ENCODE measurements around the gene ADAM23. TPM values are rescaled to one million over a fixed set of nuclear protein-coding genes. Genes with fewer than 3 reads are reported as not detected.

The ADAM23 gene
- total and polyA plus RNA-seq, 2 experiments from 2014 or later = 11.8 to 15.9 TPM

DNA sequence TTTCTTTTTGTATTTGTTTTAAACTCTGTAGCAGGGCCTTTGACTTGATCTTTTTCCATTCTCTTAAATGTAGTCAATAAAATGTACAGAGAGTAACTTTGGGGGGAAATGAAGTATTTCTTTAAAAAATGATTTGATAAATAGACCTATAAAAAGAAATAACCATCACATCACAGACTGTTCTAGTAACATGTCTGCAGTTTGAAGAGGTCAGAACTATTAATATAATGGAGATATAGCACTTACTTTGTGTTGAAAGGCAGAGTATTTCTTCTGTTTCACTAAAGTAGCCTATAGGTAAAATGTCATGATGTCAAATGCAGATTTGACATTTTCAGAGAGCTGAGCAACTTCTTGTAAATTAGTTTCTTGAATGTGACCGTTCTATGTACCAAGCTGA lies 143.3 kb downstream of the ADAM23 start:
- Histone ChIP-seq H3K9me2 (ENCODE audit: insufficient read depth) (no peaks in the 10 kb centered on the region), H4K20me1 (replicated peaks; ENCODE audit: insufficient read depth) (no peaks in the 10 kb centered on the region), H3K79me2 (replicated peaks; ENCODE audit: insufficient read depth) (no peaks in the 10 kb centered on the region), H3K4me3 (no peak overlapping the region), H3K36me3 (ENCODE audit: insufficient read depth) (no peaks in the 10 kb centered on the region), H2AFZ (no peak overlapping the region), H3K4me1 (ENCODE audit: insufficient read depth) (no peaks in the 10 kb centered on the region), H3K27me3 (ENCODE audit: insufficient read depth) (no peaks in the 10 kb centered on the region), H3K27ac (ENCODE audit: low read depth) (no peak overlapping the region), H3K4me2 (no peak overlapping the region), H3F3A (replicated peaks; ENCODE audit: low read depth) (no peaks in the 10 kb centered on the region)
- Mint-ChIP-seq H3K36me3 (ENCODE audit: low read depth) (no peaks in the 10 kb centered on the region), H3K27ac (no peak overlapping the region), H3K4me1 (peaks cover 9% of the 10 kb centered on the region), H3K4me3 (no peak overlapping the region), H3K9me3 (no peaks in the 10 kb centered on the region), H3K27me3 (ENCODE audit: insufficient read depth, low read depth, poor library complexity) (peaks cover 5% of the 10 kb centered on the region)
- TF ChIP-seq, protein P1, sequence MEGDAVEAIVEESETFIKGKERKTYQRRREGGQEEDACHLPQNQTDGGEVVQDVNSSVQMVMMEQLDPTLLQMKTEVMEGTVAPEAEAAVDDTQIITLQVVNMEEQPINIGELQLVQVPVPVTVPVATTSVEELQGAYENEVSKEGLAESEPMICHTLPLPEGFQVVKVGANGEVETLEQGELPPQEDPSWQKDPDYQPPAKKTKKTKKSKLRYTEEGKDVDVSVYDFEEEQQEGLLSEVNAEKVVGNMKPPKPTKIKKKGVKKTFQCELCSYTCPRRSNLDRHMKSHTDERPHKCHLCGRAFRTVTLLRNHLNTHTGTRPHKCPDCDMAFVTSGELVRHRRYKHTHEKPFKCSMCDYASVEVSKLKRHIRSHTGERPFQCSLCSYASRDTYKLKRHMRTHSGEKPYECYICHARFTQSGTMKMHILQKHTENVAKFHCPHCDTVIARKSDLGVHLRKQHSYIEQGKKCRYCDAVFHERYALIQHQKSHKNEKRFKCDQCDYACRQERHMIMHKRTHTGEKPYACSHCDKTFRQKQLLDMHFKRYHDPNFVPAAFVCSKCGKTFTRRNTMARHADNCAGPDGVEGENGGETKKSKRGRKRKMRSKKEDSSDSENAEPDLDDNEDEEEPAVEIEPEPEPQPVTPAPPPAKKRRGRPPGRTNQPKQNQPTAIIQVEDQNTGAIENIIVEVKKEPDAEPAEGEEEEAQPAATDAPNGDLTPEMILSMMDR (conservative IDR thresholded peaks at IDR 0.05; ENCODE audit: low read depth in 2 of 2) = no peak
- TF ChIP-seq ZNF114 (CRISPR knock-in tag; IDR thresholded peaks at IDR 0.05) (no peak), ZNF331 (CRISPR knock-in tag; IDR thresholded peaks at IDR 0.05; ENCODE audit: low read depth) (no peak), EZH2 (IDR thresholded peaks at IDR 0.05; ENCODE audit: low read depth, unreplicated experiment) (no peak), JUNB (IDR thresholded peaks at IDR 0.05; ENCODE audit: unreplicated experiment) (no peak), POLR2AphosphoS5 (IDR thresholded peaks at IDR 0.05; ENCODE audit: low read depth) (no peak), EZH2phosphoT487 (IDR thresholded peaks at IDR 0.05; ENCODE audit: unreplicated experiment) (no peak), NANOG (IDR thresholded peaks at IDR 0.05; ENCODE audit: borderline replicate concordance) (no peak), STAT1 (IDR thresholded peaks at IDR 0.05; ENCODE audit: unreplicated experiment) (no peak), CREB1 (CRISPR knock-in tag; IDR thresholded peaks at IDR 0.05; ENCODE audit: low read depth) (no peak)
- TF ChIP-seq, protein P2, sequence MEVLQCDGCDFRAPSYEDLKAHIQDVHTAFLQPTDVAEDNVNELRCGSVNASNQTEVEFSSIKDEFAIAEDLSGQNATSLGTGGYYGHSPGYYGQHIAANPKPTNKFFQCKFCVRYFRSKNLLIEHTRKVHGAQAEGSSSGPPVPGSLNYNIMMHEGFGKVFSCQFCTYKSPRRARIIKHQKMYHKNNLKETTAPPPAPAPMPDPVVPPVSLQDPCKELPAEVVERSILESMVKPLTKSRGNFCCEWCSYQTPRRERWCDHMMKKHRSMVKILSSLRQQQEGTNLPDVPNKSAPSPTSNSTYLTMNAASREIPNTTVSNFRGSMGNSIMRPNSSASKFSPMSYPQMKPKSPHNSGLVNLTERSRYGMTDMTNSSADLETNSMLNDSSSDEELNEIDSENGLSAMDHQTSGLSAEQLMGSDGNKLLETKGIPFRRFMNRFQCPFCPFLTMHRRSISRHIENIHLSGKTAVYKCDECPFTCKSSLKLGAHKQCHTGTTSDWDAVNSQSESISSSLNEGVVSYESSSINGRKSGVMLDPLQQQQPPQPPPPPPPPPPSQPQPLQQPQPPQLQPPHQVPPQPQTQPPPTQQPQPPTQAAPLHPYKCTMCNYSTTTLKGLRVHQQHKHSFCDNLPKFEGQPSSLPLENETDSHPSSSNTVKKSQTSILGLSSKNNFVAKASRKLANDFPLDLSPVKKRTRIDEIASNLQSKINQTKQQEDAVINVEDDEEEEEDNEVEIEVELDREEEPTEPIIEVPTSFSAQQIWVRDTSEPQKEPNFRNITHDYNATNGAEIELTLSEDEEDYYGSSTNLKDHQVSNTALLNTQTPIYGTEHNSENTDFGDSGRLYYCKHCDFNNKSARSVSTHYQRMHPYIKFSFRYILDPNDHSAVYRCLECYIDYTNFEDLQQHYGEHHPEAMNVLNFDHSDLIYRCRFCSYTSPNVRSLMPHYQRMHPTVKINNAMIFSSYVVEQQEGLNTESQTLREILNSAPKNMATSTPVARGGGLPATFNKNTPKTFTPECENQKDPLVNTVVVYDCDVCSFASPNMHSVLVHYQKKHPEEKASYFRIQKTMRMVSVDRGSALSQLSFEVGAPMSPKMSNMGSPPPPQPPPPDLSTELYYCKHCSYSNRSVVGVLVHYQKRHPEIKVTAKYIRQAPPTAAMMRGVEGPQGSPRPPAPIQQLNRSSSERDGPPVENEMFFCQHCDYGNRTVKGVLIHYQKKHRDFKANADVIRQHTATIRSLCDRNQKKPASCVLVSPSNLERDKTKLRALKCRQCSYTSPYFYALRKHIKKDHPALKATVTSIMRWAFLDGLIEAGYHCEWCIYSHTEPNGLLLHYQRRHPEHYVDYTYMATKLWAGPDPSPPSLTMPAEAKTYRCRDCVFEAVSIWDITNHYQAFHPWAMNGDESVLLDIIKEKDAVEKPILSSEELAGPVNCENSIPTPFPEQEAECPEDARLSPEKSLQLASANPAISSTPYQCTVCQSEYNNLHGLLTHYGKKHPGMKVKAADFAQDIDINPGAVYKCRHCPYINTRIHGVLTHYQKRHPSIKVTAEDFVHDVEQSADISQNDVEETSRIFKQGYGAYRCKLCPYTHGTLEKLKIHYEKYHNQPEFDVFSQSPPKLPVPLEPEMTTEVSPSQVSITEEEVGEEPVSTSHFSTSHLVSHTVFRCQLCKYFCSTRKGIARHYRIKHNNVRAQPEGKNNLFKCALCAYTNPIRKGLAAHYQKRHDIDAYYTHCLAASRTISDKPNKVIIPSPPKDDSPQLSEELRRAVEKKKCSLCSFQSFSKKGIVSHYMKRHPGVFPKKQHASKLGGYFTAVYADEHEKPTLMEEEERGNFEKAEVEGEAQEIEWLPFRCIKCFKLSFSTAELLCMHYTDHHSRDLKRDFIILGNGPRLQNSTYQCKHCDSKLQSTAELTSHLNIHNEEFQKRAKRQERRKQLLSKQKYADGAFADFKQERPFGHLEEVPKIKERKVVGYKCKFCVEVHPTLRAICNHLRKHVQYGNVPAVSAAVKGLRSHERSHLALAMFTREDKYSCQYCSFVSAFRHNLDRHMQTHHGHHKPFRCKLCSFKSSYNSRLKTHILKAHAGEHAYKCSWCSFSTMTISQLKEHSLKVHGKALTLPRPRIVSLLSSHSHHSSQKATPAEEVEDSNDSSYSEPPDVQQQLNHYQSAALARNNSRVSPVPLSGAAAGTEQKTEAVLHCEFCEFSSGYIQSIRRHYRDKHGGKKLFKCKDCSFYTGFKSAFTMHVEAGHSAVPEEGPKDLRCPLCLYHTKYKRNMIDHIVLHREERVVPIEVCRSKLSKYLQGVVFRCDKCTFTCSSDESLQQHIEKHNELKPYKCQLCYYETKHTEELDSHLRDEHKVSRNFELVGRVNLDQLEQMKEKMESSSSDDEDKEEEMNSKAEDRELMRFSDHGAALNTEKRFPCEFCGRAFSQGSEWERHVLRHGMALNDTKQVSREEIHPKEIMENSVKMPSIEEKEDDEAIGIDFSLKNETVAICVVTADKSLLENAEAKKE (CRISPR knock-in tag; IDR thresholded peaks at IDR 0.05) = no peak
- TF ChIP-seq, protein P3, sequence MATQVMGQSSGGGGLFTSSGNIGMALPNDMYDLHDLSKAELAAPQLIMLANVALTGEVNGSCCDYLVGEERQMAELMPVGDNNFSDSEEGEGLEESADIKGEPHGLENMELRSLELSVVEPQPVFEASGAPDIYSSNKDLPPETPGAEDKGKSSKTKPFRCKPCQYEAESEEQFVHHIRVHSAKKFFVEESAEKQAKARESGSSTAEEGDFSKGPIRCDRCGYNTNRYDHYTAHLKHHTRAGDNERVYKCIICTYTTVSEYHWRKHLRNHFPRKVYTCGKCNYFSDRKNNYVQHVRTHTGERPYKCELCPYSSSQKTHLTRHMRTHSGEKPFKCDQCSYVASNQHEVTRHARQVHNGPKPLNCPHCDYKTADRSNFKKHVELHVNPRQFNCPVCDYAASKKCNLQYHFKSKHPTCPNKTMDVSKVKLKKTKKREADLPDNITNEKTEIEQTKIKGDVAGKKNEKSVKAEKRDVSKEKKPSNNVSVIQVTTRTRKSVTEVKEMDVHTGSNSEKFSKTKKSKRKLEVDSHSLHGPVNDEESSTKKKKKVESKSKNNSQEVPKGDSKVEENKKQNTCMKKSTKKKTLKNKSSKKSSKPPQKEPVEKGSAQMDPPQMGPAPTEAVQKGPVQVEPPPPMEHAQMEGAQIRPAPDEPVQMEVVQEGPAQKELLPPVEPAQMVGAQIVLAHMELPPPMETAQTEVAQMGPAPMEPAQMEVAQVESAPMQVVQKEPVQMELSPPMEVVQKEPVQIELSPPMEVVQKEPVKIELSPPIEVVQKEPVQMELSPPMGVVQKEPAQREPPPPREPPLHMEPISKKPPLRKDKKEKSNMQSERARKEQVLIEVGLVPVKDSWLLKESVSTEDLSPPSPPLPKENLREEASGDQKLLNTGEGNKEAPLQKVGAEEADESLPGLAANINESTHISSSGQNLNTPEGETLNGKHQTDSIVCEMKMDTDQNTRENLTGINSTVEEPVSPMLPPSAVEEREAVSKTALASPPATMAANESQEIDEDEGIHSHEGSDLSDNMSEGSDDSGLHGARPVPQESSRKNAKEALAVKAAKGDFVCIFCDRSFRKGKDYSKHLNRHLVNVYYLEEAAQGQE (IDR thresholded peaks at IDR 0.05; ENCODE audit: unreplicated experiment) = no peak
- TF ChIP-seq, protein P4, sequence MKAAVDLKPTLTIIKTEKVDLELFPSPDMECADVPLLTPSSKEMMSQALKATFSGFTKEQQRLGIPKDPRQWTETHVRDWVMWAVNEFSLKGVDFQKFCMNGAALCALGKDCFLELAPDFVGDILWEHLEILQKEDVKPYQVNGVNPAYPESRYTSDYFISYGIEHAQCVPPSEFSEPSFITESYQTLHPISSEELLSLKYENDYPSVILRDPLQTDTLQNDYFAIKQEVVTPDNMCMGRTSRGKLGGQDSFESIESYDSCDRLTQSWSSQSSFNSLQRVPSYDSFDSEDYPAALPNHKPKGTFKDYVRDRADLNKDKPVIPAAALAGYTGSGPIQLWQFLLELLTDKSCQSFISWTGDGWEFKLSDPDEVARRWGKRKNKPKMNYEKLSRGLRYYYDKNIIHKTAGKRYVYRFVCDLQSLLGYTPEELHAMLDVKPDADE (IDR thresholded peaks at IDR 0.05) = no peak
- no peak for ATAC-seq
- DNase-seq (ENCODE audit: low spot score) = no peak

Measured in GM23338 (cell line).